ENCODE results near the gene NDUFAF8.

NDUFAF8 gene

DNA sequence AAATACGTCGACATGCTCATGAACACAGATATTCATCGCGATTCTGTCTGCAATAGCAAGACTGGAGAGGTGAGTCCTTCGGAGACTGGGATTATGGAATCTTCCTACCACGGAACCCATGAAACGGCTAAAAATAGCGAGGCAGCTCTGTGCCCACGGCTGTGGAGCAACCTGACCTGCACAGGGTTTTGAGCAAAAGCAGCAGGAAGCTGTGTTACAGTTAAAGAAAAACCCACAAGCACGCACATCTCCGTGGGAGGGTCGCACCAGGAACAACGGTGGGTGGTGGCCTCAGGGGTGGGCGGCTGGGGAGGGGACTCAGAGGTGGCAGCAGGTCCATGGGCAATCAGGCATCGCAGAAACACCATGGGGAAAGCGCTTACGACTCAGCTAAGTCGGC lies 31.2 kb downstream of the NDUFAF8 start:
- TF ChIP-seq, protein P1, sequence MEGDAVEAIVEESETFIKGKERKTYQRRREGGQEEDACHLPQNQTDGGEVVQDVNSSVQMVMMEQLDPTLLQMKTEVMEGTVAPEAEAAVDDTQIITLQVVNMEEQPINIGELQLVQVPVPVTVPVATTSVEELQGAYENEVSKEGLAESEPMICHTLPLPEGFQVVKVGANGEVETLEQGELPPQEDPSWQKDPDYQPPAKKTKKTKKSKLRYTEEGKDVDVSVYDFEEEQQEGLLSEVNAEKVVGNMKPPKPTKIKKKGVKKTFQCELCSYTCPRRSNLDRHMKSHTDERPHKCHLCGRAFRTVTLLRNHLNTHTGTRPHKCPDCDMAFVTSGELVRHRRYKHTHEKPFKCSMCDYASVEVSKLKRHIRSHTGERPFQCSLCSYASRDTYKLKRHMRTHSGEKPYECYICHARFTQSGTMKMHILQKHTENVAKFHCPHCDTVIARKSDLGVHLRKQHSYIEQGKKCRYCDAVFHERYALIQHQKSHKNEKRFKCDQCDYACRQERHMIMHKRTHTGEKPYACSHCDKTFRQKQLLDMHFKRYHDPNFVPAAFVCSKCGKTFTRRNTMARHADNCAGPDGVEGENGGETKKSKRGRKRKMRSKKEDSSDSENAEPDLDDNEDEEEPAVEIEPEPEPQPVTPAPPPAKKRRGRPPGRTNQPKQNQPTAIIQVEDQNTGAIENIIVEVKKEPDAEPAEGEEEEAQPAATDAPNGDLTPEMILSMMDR (conservative IDR thresholded peaks at IDR 0.05; ENCODE audit: low read depth, low read length) = no peak
- Histone ChIP-seq H3K4me2 (no peak overlapping the region), H3K27ac (no peak overlapping the region), H2AFZ (ENCODE audit: low read depth) (no peak overlapping the region), H3K9ac (no peak overlapping the region), H3K4me3 (IDR thresholded peaks at IDR 0.05; ENCODE audit: insufficient read depth, low read depth, low read length) (no peak overlapping the region), H3K27me3 (ENCODE audit: insufficient read depth, low read depth) (no peaks in the 10 kb centered on the region), H3K36me3 (ENCODE audit: insufficient read depth) (no peaks in the 10 kb centered on the region), H3K4me1 (ENCODE audit: low read depth, poor library complexity, severe bottlenecking) (no peaks in the 10 kb centered on the region), H4K20me1 (ENCODE audit: insufficient read depth) (no peaks in the 10 kb centered on the region), H3K79me2 (ENCODE audit: insufficient read depth, low read depth) (no peaks in the 10 kb centered on the region)

DNA sequence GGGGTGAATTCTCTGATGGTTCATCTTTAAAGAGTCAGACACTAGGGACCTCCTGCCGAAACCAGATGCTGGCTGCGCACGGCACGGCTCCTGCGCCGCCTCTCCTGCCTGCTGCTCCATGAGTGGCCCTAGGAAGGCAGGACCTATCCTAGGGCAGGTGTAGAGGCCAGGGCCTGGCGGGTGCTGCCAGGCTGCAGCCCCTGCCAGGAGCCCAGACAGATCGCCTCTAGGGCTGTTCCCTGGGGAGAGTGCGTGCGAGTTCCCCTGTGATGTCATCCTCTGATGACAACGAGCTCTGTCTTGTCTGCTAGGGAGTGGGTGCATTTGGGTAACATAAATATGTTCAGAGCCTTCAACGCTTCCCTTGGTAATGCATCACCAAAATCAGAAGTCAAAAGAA lies 32.1 kb downstream of the NDUFAF8 start:
- Histone ChIP-seq H3K4me2 (no peak overlapping the region), H3K36me3 (ENCODE audit: insufficient read depth) (no peaks in the 10 kb centered on the region), H3K9ac (no peak overlapping the region)

DNA sequence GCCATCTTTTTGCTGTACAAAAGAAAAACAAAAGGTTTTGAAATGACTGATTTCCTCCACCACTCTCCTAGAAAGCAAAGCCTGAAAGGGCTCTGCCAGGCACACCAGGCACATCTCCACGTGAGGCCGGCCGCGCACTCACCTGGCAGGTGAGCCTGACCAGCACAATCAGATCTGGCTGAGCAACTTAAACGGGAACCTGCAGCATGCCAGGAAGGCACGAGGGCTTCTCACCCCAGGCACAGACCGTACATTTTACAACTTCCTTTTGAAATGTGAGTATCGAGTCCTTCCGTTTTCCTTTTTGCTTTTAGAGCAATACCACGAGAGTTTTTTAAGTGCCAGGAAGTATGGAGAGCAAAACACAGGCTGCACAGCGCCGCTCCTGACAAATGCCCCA lies 33.5 kb downstream of the NDUFAF8 start:
- Histone ChIP-seq H3K4me3 (IDR thresholded peaks at IDR 0.05; ENCODE audit: insufficient read depth, low read depth, low read length) (no peak overlapping the region), H3K79me2 (ENCODE audit: insufficient read depth, low read depth) (no peaks in the 10 kb centered on the region), H2AFZ (ENCODE audit: low read depth) (no peak overlapping the region), H3K4me1 (ENCODE audit: low read depth, poor library complexity, severe bottlenecking) (no peaks in the 10 kb centered on the region), H4K20me1 (ENCODE audit: insufficient read depth) (no peaks in the 10 kb centered on the region), H3K9ac (no peak overlapping the region), H3K27me3 (ENCODE audit: insufficient read depth, low read depth) (no peaks in the 10 kb centered on the region), H3K36me3 (ENCODE audit: insufficient read depth) (no peaks in the 10 kb centered on the region), H3K4me2 (no peak overlapping the region), H3K27ac (no peak overlapping the region)
- TF ChIP-seq, protein P1 (conservative IDR thresholded peaks at IDR 0.05; ENCODE audit: low read depth, low read length) = no peak

More for the DNA sequence above, 32.1 kb downstream of the NDUFAF8 start:
- TF ChIP-seq, protein P1 (conservative IDR thresholded peaks at IDR 0.05; ENCODE audit: low read depth, low read length) = no peak
- Histone ChIP-seq H3K27me3 (ENCODE audit: insufficient read depth, low read depth) (no peaks in the 10 kb centered on the region), H3K27ac (no peak overlapping the region), H3K4me1 (ENCODE audit: low read depth, poor library complexity, severe bottlenecking) (no peaks in the 10 kb centered on the region), H3K4me3 (IDR thresholded peaks at IDR 0.05; ENCODE audit: insufficient read depth, low read depth, low read length) (no peak overlapping the region), H4K20me1 (ENCODE audit: insufficient read depth) (no peaks in the 10 kb centered on the region), H2AFZ (ENCODE audit: low read depth) (no peak overlapping the region), H3K79me2 (ENCODE audit: insufficient read depth, low read depth) (no peaks in the 10 kb centered on the region)

DNA sequence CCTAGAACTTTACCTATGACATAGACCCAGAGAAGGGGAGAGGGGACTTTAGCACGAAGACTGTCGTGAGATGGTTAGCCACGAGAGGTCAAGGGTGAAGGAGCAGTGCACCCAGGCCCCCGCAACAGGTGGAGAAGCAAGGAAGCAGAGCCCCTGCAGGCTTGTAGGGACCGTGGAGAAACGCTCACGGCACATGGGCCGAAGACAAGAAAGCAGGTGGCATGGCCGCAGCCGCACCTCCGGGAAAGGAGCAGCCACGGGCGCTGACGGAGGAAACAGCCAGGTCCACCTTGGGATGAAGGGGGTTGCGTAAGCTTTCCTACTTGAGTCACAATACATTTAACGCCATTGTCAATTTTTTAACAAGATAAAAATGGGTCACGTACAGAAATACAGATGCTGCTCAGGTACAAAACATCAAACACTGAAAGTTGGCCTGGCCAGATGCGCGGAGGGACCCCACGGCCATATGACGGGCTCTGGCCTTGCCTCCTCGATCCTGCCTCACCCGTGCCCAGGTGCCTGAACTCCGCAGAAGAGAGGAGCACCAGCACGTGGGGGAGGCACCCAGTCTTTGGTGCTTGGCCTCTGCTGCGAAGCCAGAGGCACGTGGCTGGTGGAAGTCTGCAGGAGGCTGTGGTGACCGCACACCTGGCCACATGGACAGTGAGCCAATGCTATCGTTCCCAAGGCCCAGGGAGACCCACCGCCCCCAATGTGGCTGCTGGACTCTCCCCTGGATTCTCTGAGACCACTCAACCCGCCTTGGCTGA lies 34.8 kb downstream of the NDUFAF8 start:
- Histone ChIP-seq H4K20me1 (ENCODE audit: insufficient read depth) (no peaks in the 10 kb centered on the region), H3K27me3 (ENCODE audit: insufficient read depth, low read depth) (no peaks in the 10 kb centered on the region), H2AFZ (ENCODE audit: low read depth) (no peak overlapping the region), H3K4me1 (ENCODE audit: low read depth, poor library complexity, severe bottlenecking) (no peaks in the 10 kb centered on the region), H3K4me2 (no peak overlapping the region), H3K27ac (no peak overlapping the region), H3K36me3 (ENCODE audit: insufficient read depth) (no peaks in the 10 kb centered on the region), H3K4me3 (IDR thresholded peaks at IDR 0.05; ENCODE audit: insufficient read depth, low read depth, low read length) (no peak overlapping the region), H3K9ac (no peak overlapping the region), H3K79me2 (ENCODE audit: insufficient read depth, low read depth) (no peaks in the 10 kb centered on the region)
- TF ChIP-seq, protein P1 (conservative IDR thresholded peaks at IDR 0.05; ENCODE audit: low read depth, low read length) = no peak

Data from KMS-11 (cell line).